ENCODE results near the gene PJA2.

The PJA2 gene

GRCh38 chr5:109390188-109390587 is 19.6 kb downstream of the PJA2 start:
- no peaks in the 10 kb centered on the region for H3K27me3 Mint-ChIP-seq
- no peak overlapping the region for H3K27ac Mint-ChIP-seq
- peaks cover 9% of the 10 kb centered on the region for H3K36me3 Mint-ChIP-seq
- no peaks in the 10 kb centered on the region for H3K9me3 Mint-ChIP-seq (ENCODE audit: low read depth)
- H3K4me1 Mint-ChIP-seq (ENCODE audit: low read depth), result peaks cover 90% of the 10 kb centered on the region
- no peak overlapping the region for H3K4me3 Mint-ChIP-seq

DNA sequence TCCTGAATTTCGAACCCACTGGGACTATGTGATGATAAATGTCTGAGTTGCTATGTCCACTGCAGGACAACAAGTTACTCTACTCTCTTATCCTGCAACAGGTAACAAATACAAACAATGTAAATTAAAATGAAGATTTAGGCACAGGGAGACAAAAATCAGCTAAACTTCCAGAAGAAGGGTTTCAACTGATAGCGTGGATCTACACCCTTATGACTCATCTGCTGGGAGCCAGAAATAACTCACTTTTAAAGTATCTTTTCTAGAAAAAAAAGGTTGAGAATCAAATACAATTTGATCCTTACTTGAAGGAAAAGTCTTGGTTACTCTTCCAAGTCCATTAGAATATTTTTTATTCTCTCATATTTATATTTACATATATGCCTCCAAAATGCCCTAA is 21.4 kb downstream of the PJA2 start:
- Mint-ChIP-seq H3K36me3 (peaks cover 7% of the 10 kb centered on the region), H3K9me3 (ENCODE audit: low read depth) (no peaks in the 10 kb centered on the region), H3K4me3 (peak overlapping the region; percentile 33), H3K27me3 (no peaks in the 10 kb centered on the region), H3K27ac (peak overlapping the region; percentile 16), H3K4me1 (ENCODE audit: low read depth) (peaks cover 87% of the 10 kb centered on the region)

DNA sequence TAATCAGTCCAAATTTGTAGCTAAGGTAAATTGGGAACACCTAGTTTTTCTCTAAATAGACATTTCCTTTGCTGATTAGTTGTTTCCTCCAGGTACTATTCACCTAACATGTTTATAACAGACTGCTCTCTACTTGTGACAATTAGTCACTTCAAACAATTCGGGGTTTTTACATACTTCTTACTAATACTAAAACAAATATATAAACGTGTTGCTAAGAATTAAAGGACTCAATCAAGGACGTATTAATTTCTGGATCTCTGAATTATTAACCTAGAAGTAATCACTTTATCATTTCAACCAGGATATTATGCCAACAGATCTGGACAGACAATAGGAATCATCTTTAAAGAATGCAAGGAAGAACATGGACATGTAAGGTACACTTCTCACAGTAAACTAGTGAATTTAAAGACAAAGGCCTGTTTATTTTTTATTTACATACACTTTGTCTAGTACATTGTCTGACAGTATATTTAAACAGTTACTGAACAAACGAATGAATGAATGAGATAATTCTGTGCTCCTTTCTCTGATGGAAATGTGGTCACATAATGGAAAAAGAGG is 22.3 kb downstream of the PJA2 start:
- Mint-ChIP-seq H3K27me3 (no peaks in the 10 kb centered on the region), H3K4me3 (no peak overlapping the region), H3K27ac (peak overlapping the region; percentile 11), H3K9me3 (ENCODE audit: low read depth) (no peaks in the 10 kb centered on the region), H3K4me1 (ENCODE audit: low read depth) (peaks cover 79% of the 10 kb centered on the region), H3K36me3 (peaks cover 7% of the 10 kb centered on the region)

DNA sequence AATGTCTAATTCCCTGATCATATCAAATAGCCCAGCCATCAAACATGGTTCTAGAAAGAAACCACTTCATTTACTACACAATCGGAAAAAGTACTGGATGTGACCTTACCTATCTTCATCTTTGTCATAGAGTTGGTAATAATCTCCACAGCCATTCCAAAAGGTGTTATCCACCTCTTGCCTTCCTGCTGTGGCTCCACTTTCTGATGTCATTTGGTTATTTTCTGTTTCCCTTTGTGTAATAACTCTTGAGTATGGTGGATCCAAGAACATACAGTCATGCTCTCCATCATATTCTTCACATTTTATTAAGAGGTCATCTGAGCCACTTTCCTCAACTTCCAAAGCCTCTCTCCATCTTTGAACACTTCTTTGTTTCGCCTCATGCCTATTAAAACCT is 31.7 kb downstream of the PJA2 start:
- Mint-ChIP-seq H3K36me3 (peaks cover 6% of the 10 kb centered on the region), H3K27ac (peak overlapping the region; percentile 24), H3K9me3 (ENCODE audit: low read depth) (no peaks in the 10 kb centered on the region), H3K4me1 (ENCODE audit: low read depth) (peaks cover 43% of the 10 kb centered on the region), H3K4me3 (peak overlapping the region; percentile 0), H3K27me3 (no peaks in the 10 kb centered on the region)

DNA sequence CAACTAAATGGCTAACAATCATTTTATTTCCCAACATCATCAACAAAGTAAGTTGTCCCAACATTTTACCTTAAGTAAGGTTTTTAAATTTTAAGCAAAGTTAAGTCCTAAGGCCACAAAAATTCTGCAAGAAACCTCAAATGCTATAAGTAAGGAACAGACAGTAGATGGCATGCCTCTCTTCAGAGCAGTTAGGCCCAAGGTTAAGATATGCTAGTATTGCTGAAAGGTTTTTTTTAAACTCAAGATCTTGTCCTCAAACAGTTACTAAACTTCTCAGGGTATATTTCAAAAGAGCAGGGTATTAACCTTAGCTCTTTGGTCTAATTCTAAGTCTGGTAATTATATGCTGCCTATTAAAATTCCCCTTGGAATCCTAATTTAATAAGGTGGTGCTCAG is 35.1 kb downstream of the PJA2 start:
- Mint-ChIP-seq H3K27ac (no peak overlapping the region), H3K27me3 (no peaks in the 10 kb centered on the region), H3K4me3 (no peak overlapping the region), H3K36me3 (peaks cover 18% of the 10 kb centered on the region), H3K9me3 (ENCODE audit: low read depth) (peaks cover 4% of the 10 kb centered on the region), H3K4me1 (ENCODE audit: low read depth) (peaks cover 59% of the 10 kb centered on the region)

DNA sequence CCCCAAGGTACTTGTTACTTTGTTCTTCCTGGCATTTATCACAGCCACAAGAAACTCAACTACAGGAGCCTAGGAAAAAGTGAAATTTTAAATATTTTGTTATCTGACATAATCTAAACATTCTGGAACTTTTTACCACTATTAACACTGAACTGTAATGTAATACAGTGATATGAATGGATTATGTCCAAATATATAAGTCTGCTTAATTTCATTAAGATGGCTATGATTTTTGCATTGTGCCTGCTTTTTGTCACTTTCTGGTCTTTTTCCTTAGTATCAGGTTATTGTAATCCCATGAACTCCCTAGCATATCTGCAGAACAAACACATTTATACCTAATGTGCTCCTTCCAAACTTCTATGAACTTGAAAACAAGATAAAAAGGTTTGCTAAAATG is 35.8 kb downstream of the PJA2 start:
- peaks cover 4% of the 10 kb centered on the region for H3K9me3 Mint-ChIP-seq (ENCODE audit: low read depth)
- H3K4me3 Mint-ChIP-seq, result no peak overlapping the region
- H3K36me3 Mint-ChIP-seq, result peaks cover 21% of the 10 kb centered on the region
- no peaks in the 10 kb centered on the region for H3K27me3 Mint-ChIP-seq
- peak overlapping the region; percentile 58 for H3K27ac Mint-ChIP-seq
- H3K4me1 Mint-ChIP-seq (ENCODE audit: low read depth), result peaks cover 59% of the 10 kb centered on the region

DNA sequence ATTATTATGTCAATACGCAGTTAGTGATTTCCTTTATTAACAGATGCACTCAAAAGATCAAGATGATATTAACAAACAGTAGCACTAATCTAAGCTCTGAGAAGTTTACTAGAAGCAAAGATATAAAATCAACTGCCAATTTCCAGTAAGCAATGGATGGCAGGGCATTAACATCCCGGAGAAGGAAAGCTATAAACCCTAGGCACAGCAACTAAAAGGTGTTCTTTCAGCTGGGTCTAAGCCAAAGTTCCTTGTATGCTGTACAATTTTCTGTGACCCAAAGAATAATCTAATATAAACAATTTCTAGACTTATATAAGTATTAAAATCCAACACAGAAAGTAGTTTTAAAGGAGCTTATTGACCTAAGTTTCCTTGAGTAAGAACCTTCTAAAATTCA is 39.4 kb downstream of the PJA2 start:
- H3K27me3 Mint-ChIP-seq, result no peaks in the 10 kb centered on the region

DNA sequence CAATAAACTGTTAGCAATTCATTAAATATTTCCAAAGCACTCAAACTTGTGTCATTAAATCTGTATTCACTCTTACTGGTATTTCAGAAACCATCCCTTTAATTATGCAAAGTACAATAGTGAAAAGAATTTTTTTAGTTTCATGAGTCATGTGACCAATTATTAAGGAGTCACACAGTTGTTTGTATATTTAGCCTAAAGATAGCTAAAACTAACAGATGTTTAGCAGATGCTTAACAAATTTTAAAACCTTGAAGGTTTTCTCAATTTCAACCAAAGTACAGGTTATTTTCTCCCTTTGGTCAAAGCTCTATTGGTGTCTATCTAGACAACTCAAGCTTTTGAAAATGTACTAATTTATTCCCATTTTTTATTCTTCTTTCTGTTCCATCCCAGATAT is 44.1 kb downstream of the PJA2 start:
- Mint-ChIP-seq H3K4me1 (ENCODE audit: low read depth) (peaks cover 41% of the 10 kb centered on the region), H3K4me3 (no peak overlapping the region), H3K27me3 (no peaks in the 10 kb centered on the region), H3K36me3 (peaks cover 35% of the 10 kb centered on the region), H3K9me3 (ENCODE audit: low read depth) (peaks cover 6% of the 10 kb centered on the region), H3K27ac (peak overlapping the region; percentile 23)

More for the DNA sequence above, 39.4 kb downstream of the PJA2 start:
- Mint-ChIP-seq H3K4me3 (no peak overlapping the region), H3K27ac (peak overlapping the region; percentile 28), H3K4me1 (ENCODE audit: low read depth) (peaks cover 52% of the 10 kb centered on the region), H3K9me3 (ENCODE audit: low read depth) (peaks cover 10% of the 10 kb centered on the region), H3K36me3 (peaks cover 34% of the 10 kb centered on the region)

DNA sequence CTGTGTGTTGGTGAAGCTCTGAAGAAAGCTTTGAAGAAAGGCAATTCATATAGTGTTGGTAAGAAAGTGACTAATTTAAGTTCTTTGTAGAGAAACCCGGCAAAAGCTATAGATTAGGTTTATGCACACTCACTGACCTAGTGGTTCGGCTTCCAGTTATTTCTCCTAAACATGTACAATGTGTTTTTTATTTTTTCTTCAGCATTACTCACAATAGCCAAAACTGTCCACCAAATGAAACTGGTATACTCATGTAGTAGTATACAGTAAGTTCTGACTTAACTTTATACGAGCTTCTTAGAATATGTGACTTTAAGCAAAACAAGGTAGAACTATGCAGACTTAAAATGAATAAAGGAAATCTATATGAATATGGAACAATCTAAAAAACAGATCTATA is 44.8 kb downstream of the PJA2 start:
- H3K4me1 Mint-ChIP-seq (ENCODE audit: low read depth), result peaks cover 38% of the 10 kb centered on the region
- peak overlapping the region; percentile 6 for H3K27ac Mint-ChIP-seq
- H3K9me3 Mint-ChIP-seq (ENCODE audit: low read depth), result peaks cover 6% of the 10 kb centered on the region
- no peaks in the 10 kb centered on the region for H3K27me3 Mint-ChIP-seq
- H3K4me3 Mint-ChIP-seq, result no peak overlapping the region
- H3K36me3 Mint-ChIP-seq, result peaks cover 33% of the 10 kb centered on the region

GRCh38 chr5:109359642-109360041 is 50.1 kb downstream of the PJA2 start:
- no peak overlapping the region for H3K4me3 Mint-ChIP-seq
- peaks cover 11% of the 10 kb centered on the region for H3K36me3 Mint-ChIP-seq
- no peak overlapping the region for H3K27ac Mint-ChIP-seq
- no peaks in the 10 kb centered on the region for H3K27me3 Mint-ChIP-seq
- H3K4me1 Mint-ChIP-seq (ENCODE audit: low read depth), result peaks cover 19% of the 10 kb centered on the region
- no peaks in the 10 kb centered on the region for H3K9me3 Mint-ChIP-seq (ENCODE audit: low read depth)

GRCh38 chr5:109357807-109358206 is 52.0 kb downstream of the PJA2 start:
- Mint-ChIP-seq H3K27ac (no peak overlapping the region), H3K36me3 (peaks cover 11% of the 10 kb centered on the region), H3K4me3 (no peak overlapping the region), H3K27me3 (no peaks in the 10 kb centered on the region), H3K9me3 (ENCODE audit: low read depth) (no peaks in the 10 kb centered on the region), H3K4me1 (ENCODE audit: low read depth) (peaks cover 14% of the 10 kb centered on the region)

GRCh38 chr5:109354761-109355160 is 55.0 kb downstream of the PJA2 start:
- H3K36me3 Mint-ChIP-seq, result no peaks in the 10 kb centered on the region
- H3K4me3 Mint-ChIP-seq, result no peak overlapping the region
- no peaks in the 10 kb centered on the region for H3K9me3 Mint-ChIP-seq (ENCODE audit: low read depth)
- no peaks in the 10 kb centered on the region for H3K27me3 Mint-ChIP-seq
- no peak overlapping the region for H3K27ac Mint-ChIP-seq
- H3K4me1 Mint-ChIP-seq (ENCODE audit: low read depth), result peaks cover 11% of the 10 kb centered on the region

DNA sequence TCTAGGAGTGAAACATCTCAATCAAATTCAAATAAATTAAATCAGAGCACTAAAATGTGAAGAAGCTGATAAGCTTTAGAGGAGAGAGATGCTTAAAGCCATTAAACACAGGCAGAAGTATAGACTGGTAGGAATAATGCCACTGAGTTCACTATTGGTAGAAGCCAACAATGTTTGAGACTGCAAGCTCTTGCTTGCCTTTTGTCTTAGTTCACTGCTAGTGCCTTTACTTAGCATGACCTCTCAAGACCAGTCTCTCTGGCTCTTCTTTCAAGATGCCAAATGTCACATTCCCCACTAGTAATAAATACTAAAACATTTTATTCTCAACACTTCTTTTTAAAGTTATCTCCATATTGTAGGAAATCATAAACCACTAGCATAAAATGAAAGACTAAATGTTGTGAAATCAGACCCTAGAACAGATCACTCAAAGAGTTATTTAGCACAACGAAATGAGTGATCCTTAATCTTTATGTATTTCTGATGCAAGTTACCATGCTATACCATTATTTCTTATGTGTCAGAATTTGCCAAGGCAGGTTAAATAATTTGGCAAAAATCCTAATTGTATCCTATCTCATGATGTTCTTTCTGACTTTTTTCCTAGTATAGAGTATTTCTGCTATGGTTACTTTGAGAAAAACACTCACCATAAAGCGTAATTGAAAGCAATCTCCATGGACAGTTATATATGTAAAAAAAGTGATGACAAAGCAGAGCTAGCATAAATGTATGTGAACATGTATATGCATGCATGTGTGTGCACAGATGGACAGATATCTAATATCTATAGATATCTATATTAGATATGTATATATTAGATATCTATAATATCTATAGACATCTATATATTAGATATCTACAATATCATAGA is 57.5 kb downstream of the PJA2 start:
- Mint-ChIP-seq H3K27me3 (no peaks in the 10 kb centered on the region), H3K9me3 (ENCODE audit: low read depth) (no peaks in the 10 kb centered on the region), H3K36me3 (no peaks in the 10 kb centered on the region), H3K27ac (peak overlapping the region; percentile 6), H3K4me1 (ENCODE audit: low read depth) (peaks cover 21% of the 10 kb centered on the region), H3K4me3 (no peak overlapping the region)

- peak overlapping the region; percentile 28 for H3K27ac Mint-ChIP-seq
- H3K4me3 Mint-ChIP-seq, result no peak overlapping the region
- no peaks in the 10 kb centered on the region for H3K27me3 Mint-ChIP-seq
- peaks cover 19% of the 10 kb centered on the region for H3K4me1 Mint-ChIP-seq (ENCODE audit: low read depth)
- H3K9me3 Mint-ChIP-seq (ENCODE audit: low read depth), result no peaks in the 10 kb centered on the region
- H3K36me3 Mint-ChIP-seq, result no peaks in the 10 kb centered on the region
Measured at GRCh38 chr5:109350537-109351270, 59.1 kb downstream of the PJA2 start.

DNA sequence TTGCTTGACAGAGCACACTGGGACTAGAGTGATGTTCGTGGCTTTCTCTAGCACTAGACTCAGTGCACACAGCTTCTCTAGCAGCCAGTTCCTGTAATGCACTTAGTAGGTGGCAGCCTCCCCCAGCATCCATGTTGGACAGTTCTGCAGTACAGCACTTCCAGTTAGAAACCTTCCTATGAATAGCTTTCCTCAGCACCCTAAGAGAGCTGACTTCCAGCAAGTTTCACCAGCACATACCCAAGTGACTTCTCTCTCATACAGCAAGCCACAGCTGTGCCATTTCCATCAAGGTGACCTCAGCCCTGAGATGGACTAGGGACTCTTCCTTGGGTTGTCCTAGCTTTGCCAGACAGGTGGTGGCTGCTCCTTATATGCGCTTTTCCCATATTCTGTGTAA is 60.4 kb downstream of the PJA2 start:
- Mint-ChIP-seq H3K4me3 (no peak overlapping the region), H3K9me3 (ENCODE audit: low read depth) (no peaks in the 10 kb centered on the region), H3K4me1 (ENCODE audit: low read depth) (peaks cover 19% of the 10 kb centered on the region), H3K36me3 (peaks cover 2% of the 10 kb centered on the region), H3K27me3 (no peaks in the 10 kb centered on the region), H3K27ac (peak overlapping the region; percentile 64)
